K562 (cell line): ENCODE results near the gene MUC5AC. TPM values are rescaled to one million over a fixed set of nuclear protein-coding genes. Genes with fewer than 3 reads are reported as not detected.
A peak's percentile ranks its signal among the peaks of the same experiment; 100 is the strongest.

Source experiments
- ATAC-seq: fragments of 200-7000 bp; cut with Tn5 transposase; 3 replicates; pipeline ENCODE4 v1.9.1; 2020; ENCODE audit warnings: moderate library complexity
- BruUV-seq: library from RNA; stranded (reverse); fragments of 400-500 nt; replicated peaks from 2 replicates; lab custom pipeline; 2021; lab: Mats Ljungman, UMichigan
- CTCF ChIA-PET: fragments of 300-600 bp; formaldehyde crosslinking; extraction: SDS; loops from one replicate; lab custom pipeline; 2021; ENCODE audit warnings: low intra/inter-chr PET ratio; lab: Yijun Ruan, JAX
- POLR2A ChIA-PET: fragments of 300-600, 350-650 bp; sonication (Branson Sonifier 250); formaldehyde crosslinking; extraction: SDS; loops from one replicate; lab custom pipeline; 2021; ENCODE audit warnings: antibody characterized with exemption, inconsistent platforms; lab: Yijun Ruan, JAX
- DNase-seq, 4 experiments: peaks; one replicate each; pipeline versions ENCODE4 v3.0.0 to v3.0.0-alpha.2; 2011 to 2018; ENCODE audit warnings: low spot score in 3 of 4, mixed read lengths in 3 of 4; ENCODE audit errors: extremely low read depth in 1 of 4
- FAIRE-seq: peaks from 2 replicates; lab custom pipeline; 2011; peaks lifted over from hg19 to GRCh38; lab: Jason Lieb, UNC
- H2AFZ ChIP-seq: 2 replicates; pipeline ENCODE4 v1.6.0; 2011; ENCODE audit warnings: low read depth, low read length, control low read depth, inconsistent platforms
- H3K27ac ChIP-seq: fragments of 200-600 bp; 3 replicates; pipeline ENCODE4 v1.8.0; 2011; ENCODE audit warnings: low read depth, mild to moderate bottlenecking, control low read depth, inconsistent platforms, low read length, moderate library complexity, mixed read lengths; ENCODE audit errors: extremely low read depth
- H3K27me3 ChIP-seq, 2 experiments: fragments of 300-600 bp in 1 of 2; 2 replicates in 1 of 2; 3 replicates in 1 of 2; pipeline versions ENCODE4 v1.6.0 to v1.8.0; 2011; ENCODE audit warnings: inconsistent platforms in 2 of 2, low read length in 2 of 2, mild to moderate bottlenecking in 1 of 2, mixed read lengths in 1 of 2, moderate library complexity in 1 of 2; ENCODE audit not compliant: control insufficient read depth in 2 of 2, insufficient read depth in 2 of 2
- H3K36me3 ChIP-seq: fragments of 300-600 bp; 3 replicates; pipeline ENCODE4 v1.8.0; 2011; ENCODE audit warnings: mild to moderate bottlenecking, low read length, inconsistent platforms; ENCODE audit not compliant: control insufficient read depth, insufficient read depth
- H3K4me1 ChIP-seq, 2 experiments: fragments of 200-600 bp in 1 of 2; replicated peaks in 1 of 2; 2 replicates in 1 of 2; 3 replicates in 1 of 2; pipeline versions ENCODE4 v1.5.1 to v1.8.0; 2011; ENCODE audit warnings: inconsistent platforms in 2 of 2, low read length in 2 of 2, mild to moderate bottlenecking in 1 of 2, mixed read lengths in 1 of 2, moderate library complexity in 1 of 2; ENCODE audit not compliant: control insufficient read depth in 2 of 2, insufficient read depth in 2 of 2
- H3K4me2 ChIP-seq: 2 replicates; pipeline ENCODE4 v1.6.1; 2011; ENCODE audit warnings: low read length, control low read depth, inconsistent platforms, mixed read lengths; ENCODE audit not compliant: insufficient read depth
- H3K4me3 ChIP-seq: fragments of 200-600 bp; sonication (generic), shearing (Covaris generic); 2 replicates; pipeline ENCODE4 v1.5.1; 2016; ENCODE audit warnings: control low read depth, inconsistent platforms
- H3K79me2 ChIP-seq: fragments of 200-600 bp; 3 replicates; pipeline ENCODE4 v1.8.0; 2011; ENCODE audit warnings: low read length, inconsistent platforms; ENCODE audit not compliant: control insufficient read depth, insufficient read depth
- H3K9ac ChIP-seq, 2 experiments: 2 replicates each; pipeline versions ENCODE4 v1.6.0 to v1.6.1; 2011; ENCODE audit warnings: low read depth in 2 of 2, low read length in 2 of 2, control low read depth in 1 of 2, inconsistent platforms in 1 of 2, mild to moderate bottlenecking in 1 of 2, mixed read lengths in 1 of 2; ENCODE audit not compliant: insufficient read depth in 1 of 2
- H3K9me1 ChIP-seq: one replicate; pipeline ENCODE4 v1.6.0; 2011; ENCODE audit warnings: inconsistent platforms, mild to moderate bottlenecking, low read length, moderate library complexity; ENCODE audit not compliant: control insufficient read depth, insufficient read depth
- H3K9me3 ChIP-seq: replicated peaks from 2 replicates; pipeline ENCODE4 v1.5.1; 2011; ENCODE audit warnings: low read depth, low read length, inconsistent platforms; ENCODE audit not compliant: control insufficient read depth, insufficient read depth
- H4K20me1 ChIP-seq: replicated peaks from 2 replicates; pipeline ENCODE4 v1.6.1; 2011; ENCODE audit warnings: low read length, inconsistent platforms, mixed read lengths; ENCODE audit not compliant: control insufficient read depth, insufficient read depth
- CTCF ChIP-seq, 3 experiments: IDR thresholded peaks in 2 of 3; conservative IDR thresholded peaks in 1 of 3; 2 replicates each; pipeline ENCODE4 v1.5.1; 2011 to 2012; ENCODE audit warnings: low read length in 3 of 3, mild to moderate bottlenecking in 3 of 3, control low read depth in 2 of 3, improper control_type of control experiment in 1 of 3, inconsistent platforms in 1 of 3, low read depth in 1 of 3, mixed read lengths in 1 of 3, moderate library complexity in 1 of 3; ENCODE audit not compliant: insufficient read depth in 2 of 3
- EGR1 ChIP-seq: fragments of 450-650 bp; conservative IDR thresholded peaks from 2 replicates; pipeline ENCODE4 v1.6.1; 2017; ENCODE audit warnings: mild to moderate bottlenecking
- MCM5 ChIP-seq: fragments of 450-650 bp; IDR thresholded peaks from 2 replicates; pipeline ENCODE4 v1.6.1; 2016; ENCODE audit warnings: low read depth
- MXD1 ChIP-seq: fragments of 250-450 bp; sonication (Bioruptor Pico); IDR thresholded peaks from 2 replicates; pipeline ENCODE4 v1.8.0; 2021; ENCODE audit warnings: borderline replicate concordance, mild to moderate bottlenecking, moderate library complexity; ENCODE audit not compliant: poor library complexity, severe bottlenecking
- TRIM28 ChIP-seq: fragments of 450-650 bp; IDR thresholded peaks from 2 replicates; pipeline ENCODE4 v1.6.1; 2017
- XRCC5 ChIP-seq: fragments of 200-400 bp; formaldehyde crosslinking; IDR thresholded peaks from 2 replicates; pipeline ENCODE4 v1.6.1; 2017; ENCODE audit warnings: low read depth, mild to moderate bottlenecking, low read length
- ZNF395 ChIP-seq: fragments of 200-800 bp; sonication (Bioruptor generic); IDR thresholded peaks from 2 replicates; pipeline ENCODE4 v1.6.1; 2017; ENCODE audit warnings: missing genetic modification characterization, missing compliant biosample characterization
- ZNF609 ChIP-seq: sonication (generic); formaldehyde crosslinking; IDR thresholded peaks from 2 replicates; pipeline ENCODE4 v1.8.1; 2023; ENCODE audit warnings: missing genetic modification reagents, mild to moderate bottlenecking, borderline replicate concordance
- ZNF639 ChIP-seq, 2 experiments: fragments of 200-800 bp in 1 of 2; sonication (Bioruptor generic) in 1 of 2; sonication (generic) in 1 of 2; formaldehyde crosslinking in 1 of 2; IDR thresholded peaks in 1 of 2; conservative IDR thresholded peaks in 1 of 2; 2 replicates each; pipeline versions ENCODE4 v1.5.0 to v1.6.1; 2016 to 2020; ENCODE audit warnings: missing compliant biosample characterization in 1 of 2, missing genetic modification characterization in 1 of 2, missing genetic modification reagents in 1 of 2
- WGBS: fragments of 100-300 bp; shearing (Covaris generic); methylation state at CpG from one replicate; pipeline ENCODE4 v1.1.6; 2016; ENCODE audit warnings: low coverage, mixed read lengths; ENCODE audit not compliant: insufficient coverage; ENCODE audit errors: missing lambda C conversion rate; 5-methylcytosine and 5-hydroxymethylcytosine counted together
- in situ Hi-C: fragments of 300-500 bp; cut with MboI; formaldehyde crosslinking; loops from 4 replicates; pipeline ENCODE4 v1.15.0; 2018; ENCODE audit warnings: inconsistent platforms, mixed read lengths
- intact Hi-C: fragments of 100-400 bp; cut with micrococcal nuclease; formaldehyde crosslinking; loops from 2 replicates; pipeline ENCODE4 v1.14.2; 2022
- polyA plus RNA-seq, 8 experiments: library from polyadenylated mRNA; depleted of rRNA in 4 of 8; stranded (reverse) in 5 of 8; unstranded in 3 of 8; fragments of >200 nt; fragmentation: Nextera tagmentation in 2 of 8; fragmentation: Illumina TruSeq in 1 of 8; extraction: Ambion mirVana in 2 of 8; extraction: Trizol in 1 of 8; gene quantifications; 2 replicates each; pipeline versions ENCODE4 v1.2.1 to v1.2.3, GENCODE V29; 2011 to 2014; ENCODE audit warnings: inconsistent platforms in 1 of 8, missing spikeins in 1 of 8
- total RNA-seq, 7 experiments: library from RNA; depleted of rRNA in 6 of 7; stranded (reverse); fragments of >200 nt in 6 of 7; fragmentation: Illumina TruSeq in 2 of 7; extraction: Trizol in 2 of 7; gene quantifications; 2 replicates each; pipeline versions ENCODE4 v1.2.1 to v1.2.3, GENCODE V29; 2011 to 2021; ENCODE audit warnings: low replicate concordance in 1 of 7

The MUC5AC gene
- total and polyA plus RNA-seq, 9 of the 15 experiments (the other 6 are each of a cell fraction or from before 2014, with no cell fraction given), result not detected

- in situ Hi-C loops, result no loop called here
- TF ChIP-seq MCM5, result no peak
- TF ChIP-seq TRIM28, result no peak
- TF ChIP-seq EGR1, result peak; percentile 29; the same call in 1 of the 2 replicates
- TF ChIP-seq CTCF (IDR thresholded peaks at IDR 0.05 in 2 of 3, conservative IDR thresholded peaks at IDR 0.05 in 1 of 3; ENCODE audit: insufficient read depth in 2 of 3, low read depth in 1 of 3, low read length in 3 of 3), result peak; percentile 27 to 33 (median 28); a peak in 3 of 6 replicates
- no peak for TF ChIP-seq ZNF395 (CRISPR knock-in tag)
- no peak for TF ChIP-seq XRCC5
- no peak for TF ChIP-seq ZNF609 (CRISPR knock-in tag)
- TF ChIP-seq MXD1, result no peak
- no peak for TF ChIP-seq ZNF639 (CRISPR knock-in tag; conservative IDR thresholded peaks at IDR 0.05 in 1 of 2, IDR thresholded peaks at IDR 0.05 in 1 of 2)
Measured at GRCh38 chr11:1226226-1226985, 68.7 kb downstream of the MUC5AC start.

More at GRCh38 chr11:1226226-1226985, 68.7 kb downstream of the MUC5AC start:
- Histone ChIP-seq H3K9me1 (peaks cover 2% of the 10 kb centered on the region), H3K79me2 (no peaks in the 10 kb centered on the region), H3K27me3 (peaks cover 0 to 58% of the 10 kb centered on the region in 2 experiments; a peak in 3 of 5 replicates), H3K27ac (no peak overlapping the region), H2AFZ (no peak overlapping the region), H3K9ac (no peak overlapping the region), H3K4me3 (no peak overlapping the region), H3K4me2 (no peak overlapping the region), H3K4me1 (peaks cover 0 to 80% of the 10 kb centered on the region in 2 experiments; a peak in 2 of 5 replicates), H4K20me1 (0 out of 2 replicates have a peak, but pooled peaks cover 6% of the 10 kb centered on the region), H3K9me3 (no peaks in the 10 kb centered on the region), H3K36me3 (no peaks in the 10 kb centered on the region)
- POLR2A ChIA-PET, result no interaction called here
- ATAC-seq (peak; percentile 12), FAIRE-seq (no peak), DNase-seq (peak in 3 of 4 experiments; percentile 42 to 50 (median 45))
- CTCF ChIA-PET, result no interaction called here
- intact Hi-C loops, result no loop called here
- no TSS peak for BruUV-seq
- 16% methylated on average over 27 of the region's 41 CpGs for WGBS
